Measurements from ENCODE around the gene MMP25. TPM values are rescaled to one million over a fixed set of nuclear protein-coding genes. Genes with fewer than 3 reads are reported as not detected.

The MMP25 gene
- total RNA-seq, 1 experiment from 2014 or later = 0.06 TPM

DNA sequence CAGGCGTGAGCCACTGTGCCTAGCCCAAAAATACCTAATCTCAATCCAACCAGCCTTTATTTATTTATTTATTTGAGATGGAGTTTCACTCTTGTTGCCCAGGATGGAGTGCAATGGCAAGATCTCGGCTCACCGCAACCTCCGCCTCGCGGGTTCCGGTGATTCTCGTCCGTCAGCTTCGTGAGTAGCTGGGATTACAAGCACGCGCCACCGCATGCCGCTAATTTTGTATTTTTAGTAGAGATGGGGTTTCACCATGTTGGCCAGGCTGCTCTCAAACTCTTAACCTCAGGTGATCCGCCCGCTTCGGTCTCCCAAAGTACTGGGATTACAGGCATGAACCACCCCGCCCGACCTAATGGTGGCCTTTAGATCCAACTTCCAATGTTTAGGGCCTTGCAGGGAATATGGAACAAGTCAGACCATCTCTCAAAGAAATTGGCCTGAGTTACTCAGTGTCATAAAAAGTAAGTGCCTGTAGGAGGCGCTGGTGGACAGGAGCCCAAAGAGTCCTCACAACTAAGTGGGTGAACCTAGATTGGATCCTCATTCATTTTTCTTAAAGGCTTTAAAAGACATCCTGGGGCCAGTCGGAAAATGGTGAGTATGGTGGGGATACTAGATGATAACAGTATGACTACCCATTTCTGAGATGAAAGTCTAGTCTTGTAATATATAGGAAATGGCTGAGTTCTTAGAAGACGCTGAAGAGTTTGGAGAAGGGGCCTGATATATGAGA, 48.1 kb downstream of the MMP25 start:
- H3K27me3 ChIP-seq = no peaks in the 10 kb centered on the region
- no peak overlapping the region for H3K27ac ChIP-seq
- H3K9me3 ChIP-seq (replicated peaks) = no peaks in the 10 kb centered on the region
- H3K4me3 ChIP-seq = no peak overlapping the region
- H3K36me3 ChIP-seq = no peaks in the 10 kb centered on the region
- H3K4me1 ChIP-seq = peaks cover 31% of the 10 kb centered on the region
- DNase-seq = peak in 1 of 2 experiments; percentile 62

DNA sequence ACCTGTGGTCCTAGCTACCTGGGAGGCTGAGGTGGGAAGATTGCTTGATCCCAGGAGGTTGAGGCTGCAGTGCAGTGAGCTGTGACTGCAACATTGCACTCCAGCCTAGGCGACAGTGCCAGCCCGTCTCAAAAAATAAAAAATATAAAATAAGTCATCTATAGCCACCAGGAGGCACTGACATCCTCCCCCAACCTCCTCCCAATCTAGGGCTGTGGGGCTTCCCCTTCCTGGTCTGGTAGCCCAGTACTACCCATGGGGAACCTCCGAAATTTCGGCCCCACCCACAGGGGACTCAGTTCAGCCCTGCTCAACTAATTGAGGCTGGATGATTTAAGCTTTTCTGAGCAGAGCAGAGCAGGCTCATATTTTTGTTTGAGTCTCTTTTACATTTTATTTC, 49.5 kb downstream of the MMP25 start:
- no peak overlapping the region for H3K27ac ChIP-seq
- peak; percentile 55 to 56 for DNase-seq
- no peaks in the 10 kb centered on the region for H3K9me3 ChIP-seq (replicated peaks)
- no peak overlapping the region for H3K4me3 ChIP-seq
- peaks cover 29% of the 10 kb centered on the region for H3K4me1 ChIP-seq
- no peaks in the 10 kb centered on the region for H3K36me3 ChIP-seq
- H3K27me3 ChIP-seq = no peaks in the 10 kb centered on the region

DNA sequence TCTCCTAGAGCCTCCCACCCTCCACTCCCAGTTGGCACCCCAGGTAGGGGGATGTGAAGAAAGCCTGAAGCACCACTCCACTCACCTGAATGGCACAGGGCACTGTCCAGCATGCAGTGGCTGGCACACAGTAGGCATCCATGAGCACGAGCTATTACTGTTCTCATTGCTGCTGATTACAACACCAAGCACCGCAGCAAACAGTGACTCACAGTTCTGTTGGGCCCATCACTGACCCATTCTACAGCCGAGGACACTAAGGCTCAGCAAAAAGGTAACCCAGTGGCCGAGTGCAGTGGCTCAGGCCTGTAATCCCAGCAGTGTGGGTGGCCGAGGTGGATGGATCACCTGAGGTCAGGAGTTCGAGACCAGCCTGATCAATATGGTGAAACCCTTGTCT, 50.0 kb downstream of the MMP25 start:
- no peaks in the 10 kb centered on the region for H3K27me3 ChIP-seq
- no peaks in the 10 kb centered on the region for H3K36me3 ChIP-seq
- no peak overlapping the region for H3K27ac ChIP-seq
- no peaks in the 10 kb centered on the region for H3K9me3 ChIP-seq (replicated peaks)
- H3K4me3 ChIP-seq = no peak overlapping the region
- no peak for DNase-seq
- H3K4me1 ChIP-seq = peaks cover 25% of the 10 kb centered on the region

DNA sequence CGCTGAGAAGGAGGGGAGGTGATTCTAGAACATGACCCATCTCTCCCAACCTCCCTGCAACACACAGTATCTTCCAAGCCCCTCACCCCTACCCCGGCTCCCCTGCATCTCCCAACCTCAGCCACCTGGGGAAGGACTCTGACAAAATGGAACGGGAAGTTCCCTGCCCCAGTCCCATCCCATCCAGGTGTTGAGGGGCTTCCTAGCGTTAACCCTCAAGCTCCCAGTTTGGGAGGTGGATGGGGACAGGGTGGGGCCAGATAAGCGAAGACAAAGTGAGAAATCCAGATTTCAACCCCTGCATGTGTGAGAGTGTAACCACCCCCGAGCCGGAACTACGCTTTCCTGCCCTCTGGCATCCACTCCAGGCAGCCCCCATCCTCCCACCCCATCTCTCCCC, 50.9 kb downstream of the MMP25 start:
- DNase-seq = no peak

DNA sequence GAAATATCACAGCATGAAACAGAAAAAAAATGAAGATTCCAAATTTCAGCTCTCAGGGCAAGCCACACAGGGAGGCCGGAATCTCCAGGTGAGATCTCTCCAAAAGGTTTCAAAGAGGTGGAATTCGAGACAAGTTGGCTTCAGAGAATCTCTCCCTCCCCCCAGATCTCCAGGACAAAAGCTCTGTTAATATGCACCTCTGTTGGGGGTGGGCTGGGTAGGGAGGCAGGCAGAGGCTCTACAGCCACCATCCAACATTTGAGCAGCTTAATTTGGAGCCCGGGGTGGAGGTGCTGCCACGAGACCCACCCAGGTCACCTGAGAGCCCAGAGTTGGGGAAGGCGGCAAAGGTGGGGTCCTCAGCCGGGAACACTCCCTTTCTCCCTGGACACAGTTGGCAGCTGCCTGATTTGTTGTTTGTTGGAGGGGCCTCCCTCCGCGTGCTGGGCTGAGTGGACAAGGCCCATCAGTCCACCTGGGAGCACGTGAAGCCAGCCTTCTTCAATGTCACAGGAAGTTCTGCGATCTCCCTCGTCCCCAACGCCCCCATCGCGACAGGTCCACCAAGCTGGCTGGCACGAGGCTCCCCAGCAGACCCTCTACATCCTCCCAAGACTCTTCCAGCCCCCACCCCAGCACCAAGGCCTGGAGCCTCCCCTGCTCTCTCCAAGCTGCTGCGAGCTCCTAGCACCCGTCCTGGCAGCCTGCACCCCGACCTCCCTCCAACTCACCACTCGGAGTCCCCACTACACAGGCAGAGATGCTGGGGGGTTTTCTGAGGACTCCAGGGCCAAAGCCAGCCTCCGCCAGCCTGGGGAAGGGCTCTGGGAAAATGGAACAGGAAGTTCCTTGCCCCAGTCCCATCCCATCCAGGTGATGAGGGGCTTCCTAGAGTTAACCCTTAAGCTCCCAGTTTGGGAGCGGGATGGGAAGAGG, 52.4 kb downstream of the MMP25 start, which contains the start of gene ZSCAN10:
Gene ZSCAN10 (minus strand): TSS at position 836 of the 936 bp plus-strand sequence. CDS start 6,357 bp downstream, outside the sequence.
- H3K27me3 ChIP-seq = no peaks in the 10 kb centered on the region
- no peak for DNase-seq
- H3K36me3 ChIP-seq = no peaks in the 10 kb centered on the region
- H3K4me1 ChIP-seq = peaks cover 18% of the 10 kb centered on the region
- H3K27ac ChIP-seq = no peak within 1 kb of the TSS
- H3K4me3 ChIP-seq = no peak within 1 kb of the TSS
- no peaks in the 10 kb centered on the region for H3K9me3 ChIP-seq (replicated peaks)

More for the DNA sequence above, 50.9 kb downstream of the MMP25 start:
- H3K27me3 ChIP-seq = no peaks in the 10 kb centered on the region
- H3K4me3 ChIP-seq = no peak overlapping the region
- H3K4me1 ChIP-seq = peaks cover 24% of the 10 kb centered on the region
- no peaks in the 10 kb centered on the region for H3K36me3 ChIP-seq
- peak overlapping the region; percentile 29; the same call in 1 of the 2 replicates for H3K27ac ChIP-seq
- H3K9me3 ChIP-seq (replicated peaks) = no peaks in the 10 kb centered on the region

DNA sequence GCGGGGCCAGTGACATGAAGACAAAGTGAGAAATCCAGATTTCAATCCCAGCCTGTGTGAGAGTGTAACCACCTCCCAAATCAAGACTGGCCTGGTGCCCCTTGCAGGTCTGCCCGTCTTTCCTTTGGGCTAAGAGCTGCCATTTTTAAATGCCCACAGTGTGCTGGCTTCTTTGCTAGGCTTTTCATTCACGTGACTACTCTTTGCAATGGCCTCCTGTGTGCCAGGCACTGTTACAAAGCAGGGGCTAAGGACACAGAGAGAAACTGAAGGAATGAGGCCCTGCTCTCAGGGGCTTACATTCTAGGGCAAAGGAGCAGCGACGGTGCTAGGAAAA, 53.0 kb downstream of the MMP25 start:
- Histone ChIP-seq H3K4me1 (peaks cover 18% of the 10 kb centered on the region), H3K27me3 (no peaks in the 10 kb centered on the region), H3K9me3 (replicated peaks) (no peaks in the 10 kb centered on the region), H3K27ac (no peak overlapping the region), H3K4me3 (no peak overlapping the region), H3K36me3 (no peaks in the 10 kb centered on the region)
- DNase-seq = no peak

DNA sequence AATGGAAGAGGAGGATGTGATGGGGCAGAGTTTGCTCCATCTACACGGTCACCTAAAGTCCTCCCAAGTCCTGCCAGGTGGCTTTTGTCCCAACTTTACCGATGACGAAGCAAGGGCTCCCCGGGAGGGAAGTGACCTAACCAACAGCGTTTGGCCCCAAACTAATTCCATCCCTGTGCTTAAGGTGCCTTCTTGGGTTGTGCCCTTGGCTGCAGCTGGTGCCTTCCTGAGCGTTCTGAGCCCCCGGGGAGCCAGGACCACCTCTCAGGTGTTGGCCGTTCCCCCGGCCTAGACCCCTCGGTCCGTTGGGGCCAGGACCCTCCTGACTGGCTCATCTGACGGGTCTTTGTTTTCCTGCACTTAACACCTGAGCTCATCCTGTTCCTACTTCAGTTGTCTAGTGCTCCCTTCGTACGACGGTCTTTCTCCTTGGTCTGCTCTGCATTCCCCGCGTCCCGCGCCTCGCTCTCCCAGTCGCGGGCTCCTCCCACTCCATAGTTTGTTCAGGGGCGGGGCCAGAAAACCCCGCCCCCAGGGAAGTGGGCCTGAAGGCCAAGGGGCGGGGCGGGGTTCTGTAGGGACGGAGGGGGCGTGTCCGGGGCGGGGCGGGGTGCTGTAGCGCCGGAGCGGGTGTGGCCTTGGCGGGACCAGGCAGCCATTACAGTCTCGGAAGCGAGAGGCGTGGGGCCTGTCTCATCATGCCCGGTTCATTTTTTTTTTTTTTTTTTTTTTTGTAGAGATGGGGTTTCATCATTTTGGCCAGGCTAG, 53.6 kb downstream of the MMP25 start:
- H3K27me3 ChIP-seq = no peaks in the 10 kb centered on the region
- H3K4me3 ChIP-seq = no peak overlapping the region

DNA sequence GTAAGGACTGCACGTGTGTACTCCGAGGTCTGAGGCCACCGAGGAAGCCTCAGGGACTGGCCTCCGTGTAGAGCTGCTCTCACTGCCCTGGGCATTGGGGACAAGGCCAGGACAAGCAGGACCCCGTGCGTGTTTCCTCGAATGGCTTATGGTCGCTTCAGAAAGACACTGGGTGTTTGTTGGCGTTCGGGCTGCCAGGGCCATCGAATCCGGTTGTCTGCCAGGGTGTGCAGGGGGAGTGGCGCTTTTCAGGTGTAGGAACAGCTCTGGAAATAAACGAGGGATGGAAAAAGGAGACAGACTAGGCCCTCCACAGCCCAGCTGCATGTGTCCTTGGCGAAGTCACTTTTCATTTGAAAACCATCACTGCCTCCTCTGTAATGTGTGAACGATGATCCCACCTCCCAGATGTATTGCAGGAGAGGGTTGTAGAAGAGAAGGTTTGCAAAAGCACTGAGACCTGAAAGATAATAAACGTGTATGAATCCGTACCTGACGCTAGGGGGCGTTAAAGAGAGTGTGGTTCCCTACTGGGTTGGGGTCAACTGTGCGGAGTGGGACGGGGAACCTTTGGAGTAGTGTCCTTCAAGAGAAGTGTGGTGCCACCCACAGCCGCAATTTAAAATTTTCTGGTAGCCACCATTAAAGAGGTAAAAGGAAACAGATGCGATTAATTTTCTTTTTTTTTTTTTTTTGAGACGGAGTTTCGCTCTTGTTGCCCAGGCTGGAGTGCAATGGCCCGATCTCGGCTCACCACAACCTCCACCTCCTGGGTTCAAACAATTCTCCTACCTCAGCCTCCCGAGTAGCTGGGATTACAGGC, 54.9 kb downstream of the MMP25 start:
- no peak for DNase-seq
- Histone ChIP-seq H3K27me3 (no peaks in the 10 kb centered on the region), H3K27ac (no peak overlapping the region)

More for the DNA sequence above, 53.6 kb downstream of the MMP25 start:
- DNase-seq = no peak
- peaks cover 18% of the 10 kb centered on the region for H3K4me1 ChIP-seq
- H3K27ac ChIP-seq = no peak overlapping the region
- no peaks in the 10 kb centered on the region for H3K36me3 ChIP-seq
- H3K9me3 ChIP-seq (replicated peaks) = no peaks in the 10 kb centered on the region

DNA sequence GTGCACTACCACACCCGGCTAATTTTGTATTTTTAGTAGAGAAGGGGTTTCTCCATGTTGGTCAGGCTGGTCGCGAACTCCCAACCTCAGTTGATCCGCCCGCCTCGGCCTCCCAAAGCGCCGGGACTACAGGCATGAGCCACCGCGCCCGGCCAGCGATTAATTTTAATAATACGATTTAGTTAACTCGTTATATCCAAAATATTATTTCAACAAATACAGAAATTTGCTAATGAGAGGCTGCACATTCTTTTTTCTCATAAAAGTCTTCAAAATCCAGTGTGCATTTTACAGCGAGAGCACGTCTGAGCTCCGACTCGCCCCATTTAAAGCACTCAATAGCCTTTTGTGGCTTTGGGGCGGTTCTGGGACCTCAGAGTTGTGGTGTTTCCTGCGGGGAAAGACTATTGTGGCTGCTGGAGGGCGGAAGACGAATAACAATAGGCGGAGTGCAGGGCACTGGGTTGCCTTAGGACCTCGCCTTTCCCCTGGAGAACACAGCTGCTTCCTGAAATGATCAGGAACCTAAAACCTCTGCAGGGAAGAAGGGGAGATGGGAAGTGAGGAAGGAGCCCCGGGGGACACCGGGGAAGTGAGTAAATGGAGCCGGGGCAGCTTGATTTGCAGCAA, 55.6 kb downstream of the MMP25 start:
- no peaks in the 10 kb centered on the region for H3K36me3 ChIP-seq
- DNase-seq = peak in 1 of 2 experiments; percentile 65
- H3K4me3 ChIP-seq = no peak overlapping the region
- H3K9me3 ChIP-seq (replicated peaks) = no peaks in the 10 kb centered on the region
- H3K27ac ChIP-seq = no peak overlapping the region
- H3K4me1 ChIP-seq = peaks cover 20% of the 10 kb centered on the region
- no peaks in the 10 kb centered on the region for H3K27me3 ChIP-seq

More for the DNA sequence above, 54.9 kb downstream of the MMP25 start:
- H3K9me3 ChIP-seq (replicated peaks) = no peaks in the 10 kb centered on the region
- no peaks in the 10 kb centered on the region for H3K36me3 ChIP-seq
- H3K4me1 ChIP-seq = peaks cover 20% of the 10 kb centered on the region
- no peak overlapping the region for H3K4me3 ChIP-seq

DNA sequence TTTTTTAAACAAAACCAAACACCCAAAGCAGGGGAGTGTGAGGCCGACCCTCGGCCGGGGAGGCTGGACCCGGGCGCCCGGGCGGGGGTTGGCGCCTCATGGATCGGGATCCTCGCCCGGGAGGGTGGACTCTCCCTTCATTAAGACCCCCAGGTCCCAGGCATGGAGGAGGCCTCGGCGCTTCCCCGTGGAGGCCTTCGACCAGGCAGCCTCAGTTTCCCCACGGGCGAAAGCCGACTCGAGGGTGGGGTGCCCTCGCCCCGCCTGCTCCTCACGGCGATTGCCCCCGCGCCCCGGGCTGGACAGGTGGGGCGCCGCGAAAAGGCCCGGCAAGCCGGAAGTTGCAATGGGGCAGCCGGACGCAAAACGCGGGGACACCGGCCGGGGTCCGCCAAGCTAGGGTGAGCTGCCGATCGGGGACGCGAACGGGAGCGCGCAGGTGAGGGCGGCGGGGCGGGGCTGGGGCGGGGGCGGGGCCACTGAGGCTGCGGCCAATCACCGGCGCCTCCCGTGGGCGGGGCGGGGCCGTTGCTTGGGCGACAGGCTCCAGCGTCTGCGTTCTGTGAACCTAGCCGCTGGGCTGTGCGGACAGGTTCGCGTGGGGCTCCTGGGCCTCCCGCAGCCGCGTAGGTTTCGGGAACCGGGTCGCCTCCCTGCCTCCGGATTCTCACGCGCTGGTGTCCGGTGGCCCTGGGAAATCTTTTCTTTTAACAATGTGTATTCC, 60.0 kb downstream of the MMP25 start:
- no peaks in the 10 kb centered on the region for H3K27me3 ChIP-seq
- H3K27ac ChIP-seq = peak overlapping the region; percentile 67
- peak overlapping the region; percentile 75 for H3K4me3 ChIP-seq
- H3K36me3 ChIP-seq = no peaks in the 10 kb centered on the region
- no peaks in the 10 kb centered on the region for H3K9me3 ChIP-seq (replicated peaks)
- peaks cover 10% of the 10 kb centered on the region for H3K4me1 ChIP-seq
- peak; percentile 92 to 93 for DNase-seq

Data from SJCRH30 (cell line).